HUES48 (cell line): Measurements from ENCODE around the gene CHAT.

ENCODE experiments used
- H3K27ac ChIP-seq: one replicate; pipeline ENCODE4 v1.7.0; 2013; ENCODE audit warnings: low read depth, low read length, inconsistent platforms
- H3K27me3 ChIP-seq: 2 replicates; pipeline ENCODE4 v1.6.1; 2013; ENCODE audit warnings: mild to moderate bottlenecking, low read length; ENCODE audit not compliant: control insufficient read depth, insufficient read depth
- H3K36me3 ChIP-seq: 2 replicates; pipeline ENCODE4 v1.6.1; 2013; ENCODE audit warnings: low read length; ENCODE audit not compliant: control insufficient read depth, insufficient read depth
- H3K4me1 ChIP-seq: 2 replicates; pipeline ENCODE4 v1.6.1; 2013; ENCODE audit warnings: mild to moderate bottlenecking, low read length; ENCODE audit not compliant: control insufficient read depth, insufficient read depth
- H3K4me3 ChIP-seq: 2 replicates; pipeline ENCODE4 v1.5.1; 2013; ENCODE audit warnings: mild to moderate bottlenecking, low read depth, low read length
- H3K9ac ChIP-seq: 2 replicates; pipeline ENCODE4 v1.6.1; 2013; ENCODE audit warnings: mild to moderate bottlenecking, low read depth, low read length, moderate library complexity
- H3K9me3 ChIP-seq: 2 replicates; pipeline ENCODE4 v1.6.1; 2013; ENCODE audit warnings: low read length; ENCODE audit not compliant: control insufficient read depth, insufficient read depth

CHAT gene

DNA sequence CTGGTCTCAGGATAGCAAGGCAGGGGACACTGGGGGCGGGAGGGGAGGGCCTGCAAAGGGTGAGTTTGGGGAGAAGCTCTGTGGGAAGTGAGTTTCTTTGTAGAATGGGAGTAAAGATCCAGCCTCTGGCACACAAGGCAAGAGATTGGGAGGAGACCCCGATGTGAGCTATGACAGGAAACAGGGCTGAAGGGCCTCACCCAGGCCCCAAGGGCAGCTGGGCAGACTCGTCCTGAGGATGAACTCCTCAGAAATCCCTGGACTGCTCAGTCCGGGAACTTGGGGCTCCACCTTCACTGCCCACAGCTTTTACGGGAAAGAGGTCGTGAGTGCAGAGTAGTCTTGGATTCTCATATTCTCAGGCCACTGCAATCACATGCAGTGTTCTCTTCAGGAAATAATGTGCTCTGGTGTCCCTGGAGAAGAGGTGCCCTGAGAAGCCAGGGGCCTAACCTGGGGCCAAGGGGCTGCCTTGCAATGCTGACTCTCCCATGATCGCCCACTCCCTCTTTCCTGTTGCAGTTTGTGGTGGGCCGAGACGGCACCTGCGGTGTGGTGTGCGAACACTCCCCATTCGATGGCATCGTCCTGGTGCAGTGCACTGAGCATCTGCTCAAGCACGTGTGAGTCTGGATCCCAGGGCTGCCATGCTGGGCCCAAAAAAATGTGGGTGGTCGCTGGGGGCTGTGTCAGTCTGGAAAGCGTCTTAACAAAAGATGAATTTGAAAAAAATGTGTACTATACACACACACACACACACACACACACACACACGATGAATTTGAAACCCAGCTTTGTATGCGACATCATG is 34.4 kb downstream of the CHAT start:
- Histone ChIP-seq H3K4me1 (peaks cover 9% of the 10 kb centered on the region), H3K9me3 (no peaks in the 10 kb centered on the region), H3K9ac (no peak overlapping the region), H3K27ac (no peak overlapping the region), H3K4me3 (no peak overlapping the region), H3K36me3 (no peaks in the 10 kb centered on the region), H3K27me3 (peaks cover 3% of the 10 kb centered on the region)

GRCh38 chr10:49649294-49649693 is 35.5 kb downstream of the CHAT start:
- peaks cover 9% of the 10 kb centered on the region for H3K4me1 ChIP-seq
- H3K27me3 ChIP-seq: peaks cover 3% of the 10 kb centered on the region
- no peaks in the 10 kb centered on the region for H3K9me3 ChIP-seq
- H3K27ac ChIP-seq: no peak overlapping the region
- H3K4me3 ChIP-seq: no peak overlapping the region
- H3K9ac ChIP-seq: no peak overlapping the region
- no peaks in the 10 kb centered on the region for H3K36me3 ChIP-seq

DNA sequence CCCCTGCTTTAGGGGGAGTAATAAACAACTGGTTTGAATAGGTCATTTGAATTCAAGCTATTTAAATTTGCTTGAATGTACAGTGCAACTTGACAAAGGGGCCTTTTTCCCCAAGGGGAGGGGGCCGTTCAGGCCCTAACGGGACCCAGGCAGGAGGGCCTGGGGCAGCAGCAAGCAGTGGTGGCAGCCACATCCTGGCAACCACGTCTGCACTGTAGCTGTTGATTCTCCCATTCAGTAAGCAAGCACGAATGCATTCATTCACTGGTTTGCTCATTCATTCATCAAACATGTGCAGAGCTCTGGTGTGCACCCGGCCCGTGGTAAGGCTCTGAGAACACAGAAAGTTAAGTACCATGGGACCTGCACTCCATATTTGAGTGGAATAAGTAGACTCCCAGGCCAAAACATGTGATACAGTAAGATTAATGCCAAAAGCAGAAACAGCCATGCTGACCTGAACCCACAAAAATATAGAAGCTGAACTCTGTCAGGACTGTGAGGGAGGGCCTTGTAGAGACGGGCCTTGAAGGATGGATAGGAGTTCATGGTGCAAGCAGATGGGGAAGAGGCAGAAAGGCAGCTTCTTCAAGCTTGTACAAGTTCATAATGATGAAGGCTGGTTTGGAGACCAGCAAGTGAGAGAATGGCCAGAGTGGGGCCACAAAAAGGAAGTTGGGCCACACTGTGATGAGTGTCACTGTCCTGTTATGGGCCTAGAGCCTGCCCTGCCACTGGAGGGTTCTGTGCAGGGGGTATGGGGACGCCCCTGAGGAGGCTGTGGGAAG is 36.3 kb downstream of the CHAT start:
- Histone ChIP-seq H3K9ac (no peak overlapping the region), H3K4me3 (no peak overlapping the region), H3K4me1 (peaks cover 9% of the 10 kb centered on the region), H3K27me3 (peaks cover 3% of the 10 kb centered on the region), H3K36me3 (no peaks in the 10 kb centered on the region), H3K9me3 (no peaks in the 10 kb centered on the region), H3K27ac (no peak overlapping the region)

DNA sequence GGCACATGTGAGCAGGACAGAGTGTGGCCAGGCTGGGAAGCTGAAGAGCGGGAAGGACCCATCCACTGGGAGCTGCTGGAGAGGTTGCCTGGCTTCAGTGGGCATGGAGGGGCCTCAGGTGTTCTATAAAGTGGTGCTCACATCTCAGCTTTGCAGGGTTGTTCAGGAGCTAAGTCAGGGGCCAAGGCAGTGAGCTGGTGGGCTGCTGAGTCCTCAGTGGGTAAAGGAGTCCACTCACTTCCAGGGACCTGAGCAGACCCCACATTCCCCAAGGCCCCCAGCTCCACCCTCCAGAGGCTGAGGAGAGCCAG is 36.8 kb downstream of the CHAT start:
- H3K9me3 ChIP-seq: no peaks in the 10 kb centered on the region
- H3K4me3 ChIP-seq: no peak overlapping the region
- H3K36me3 ChIP-seq: no peaks in the 10 kb centered on the region
- peaks cover 9% of the 10 kb centered on the region for H3K4me1 ChIP-seq
- no peak overlapping the region for H3K9ac ChIP-seq
- H3K27me3 ChIP-seq: peaks cover 3% of the 10 kb centered on the region
- H3K27ac ChIP-seq: no peak overlapping the region

GRCh38 chr10:49651039-49651835 is 37.4 kb downstream of the CHAT start:
- H3K36me3 ChIP-seq: no peaks in the 10 kb centered on the region
- H3K27ac ChIP-seq: no peak overlapping the region
- no peaks in the 10 kb centered on the region for H3K9me3 ChIP-seq
- no peak overlapping the region for H3K9ac ChIP-seq
- no peaks in the 10 kb centered on the region; the same call in 1 of the 2 replicates for H3K27me3 ChIP-seq
- H3K4me1 ChIP-seq: peaks cover 9% of the 10 kb centered on the region
- H3K4me3 ChIP-seq: no peak overlapping the region

DNA sequence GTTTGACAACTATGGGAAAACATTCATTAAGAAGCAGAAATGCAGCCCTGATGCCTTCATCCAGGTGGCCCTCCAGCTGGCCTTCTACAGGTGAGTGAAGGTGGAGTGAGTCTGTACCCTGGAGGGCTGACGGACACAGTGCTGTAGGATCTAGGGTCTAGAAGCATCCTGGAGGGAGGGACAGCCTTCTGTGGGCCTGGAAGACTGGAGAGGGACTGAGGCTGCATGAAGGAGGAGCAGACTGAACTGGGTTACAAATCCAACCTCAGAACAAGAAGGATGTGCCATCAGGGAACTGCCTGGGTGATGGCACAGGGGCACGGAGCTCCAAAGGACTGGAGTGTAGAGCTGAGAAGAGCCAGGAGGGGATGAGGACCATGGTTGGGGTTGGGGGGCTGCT is 38.1 kb downstream of the CHAT start:
- Histone ChIP-seq H3K9me3 (no peaks in the 10 kb centered on the region), H3K4me3 (no peak overlapping the region), H3K4me1 (peaks cover 9% of the 10 kb centered on the region), H3K36me3 (no peaks in the 10 kb centered on the region), H3K27me3 (no peaks in the 10 kb centered on the region; the same call in none of the 2 replicates), H3K9ac (no peak overlapping the region), H3K27ac (no peak overlapping the region)

DNA sequence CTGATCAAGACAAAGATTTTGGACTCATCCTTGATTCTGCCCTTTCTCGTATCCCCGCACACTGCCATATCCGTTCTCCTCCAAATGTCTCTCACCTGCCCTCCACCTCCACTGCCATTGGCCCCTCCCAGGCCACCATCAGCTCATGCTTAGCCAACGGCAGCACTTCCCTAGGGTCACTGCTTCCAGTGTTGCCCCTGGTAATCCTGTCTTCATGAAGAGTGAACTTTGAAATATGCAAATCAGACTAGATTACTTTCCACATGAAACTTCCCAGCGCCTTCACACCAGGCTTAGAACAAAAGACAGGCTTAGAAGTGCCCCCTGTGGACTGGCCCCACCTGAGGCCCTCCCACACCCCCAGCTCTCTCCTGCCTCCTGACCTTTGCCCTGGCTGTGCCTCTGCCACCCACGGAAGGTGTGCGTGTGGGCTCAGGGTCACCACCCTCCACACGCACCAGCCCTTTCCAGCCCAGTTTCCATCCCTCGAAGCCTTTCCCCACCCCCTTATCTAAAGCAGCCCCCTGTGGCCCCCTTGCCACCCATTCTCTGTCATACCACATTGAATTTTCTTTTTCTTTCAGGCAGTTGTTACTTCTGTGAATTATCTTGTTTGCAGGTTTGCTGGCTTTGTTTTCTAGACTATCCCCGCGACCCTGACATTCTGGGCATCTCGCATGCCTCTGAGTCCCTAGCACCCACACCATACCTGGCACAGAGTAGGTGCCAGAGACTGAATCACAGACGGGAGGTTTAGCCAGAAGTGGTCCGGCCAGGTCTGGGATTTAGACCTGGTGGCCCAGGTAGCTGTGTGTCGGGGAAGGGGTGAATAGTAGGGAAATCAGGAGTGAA is 38.8 kb downstream of the CHAT start:
- no peaks in the 10 kb centered on the region for H3K9me3 ChIP-seq
- no peaks in the 10 kb centered on the region; the same call in none of the 2 replicates for H3K27me3 ChIP-seq
- no peak overlapping the region for H3K9ac ChIP-seq
- H3K27ac ChIP-seq: no peak overlapping the region
- no peak overlapping the region for H3K4me3 ChIP-seq
- no peaks in the 10 kb centered on the region for H3K36me3 ChIP-seq
- peaks cover 9% of the 10 kb centered on the region for H3K4me1 ChIP-seq

DNA sequence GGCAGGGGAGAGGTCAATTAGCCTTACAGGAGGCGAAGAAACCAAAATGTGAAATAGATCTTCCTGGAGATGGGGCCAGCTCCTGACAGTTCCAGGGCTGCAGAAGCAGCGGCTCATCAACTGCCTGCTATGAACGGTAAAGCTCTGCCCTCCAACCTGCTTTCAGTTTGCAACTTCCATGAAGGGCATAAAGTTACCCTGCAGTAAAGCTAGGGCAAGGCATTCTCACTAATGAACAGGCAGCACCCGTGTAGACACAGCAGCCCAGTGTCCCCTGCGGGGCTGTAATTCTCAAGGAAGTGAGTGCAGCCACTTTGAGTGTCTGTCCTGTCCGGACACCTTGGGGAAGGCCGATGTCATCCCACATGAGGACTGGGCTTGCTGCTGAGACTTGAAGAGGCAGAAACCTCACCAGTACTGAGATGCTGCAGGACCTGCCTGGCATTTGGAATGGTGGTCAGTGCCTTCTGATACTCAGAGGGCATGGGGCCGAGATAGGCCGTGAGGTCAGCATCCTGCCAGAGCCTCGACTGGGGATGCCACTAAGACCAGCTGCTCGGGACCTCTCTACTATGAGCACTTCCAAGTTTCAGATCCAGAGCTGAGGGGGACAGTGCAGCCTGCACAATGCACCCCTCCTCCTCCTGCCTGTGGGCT is 39.6 kb downstream of the CHAT start:
- H3K27me3 ChIP-seq: no peaks in the 10 kb centered on the region; the same call in none of the 2 replicates

GRCh38 chr10:49654036-49654693 is 40.3 kb downstream of the CHAT start:
- no peak overlapping the region for H3K9ac ChIP-seq
- H3K4me3 ChIP-seq: no peak overlapping the region
- H3K36me3 ChIP-seq: no peaks in the 10 kb centered on the region
- H3K27ac ChIP-seq: no peak overlapping the region
- H3K9me3 ChIP-seq: no peaks in the 10 kb centered on the region
- no peaks in the 10 kb centered on the region; the same call in none of the 2 replicates for H3K27me3 ChIP-seq
- H3K4me1 ChIP-seq: peaks cover 5% of the 10 kb centered on the region

More for the DNA sequence above, 39.6 kb downstream of the CHAT start:
- no peak overlapping the region for H3K27ac ChIP-seq
- no peaks in the 10 kb centered on the region for H3K36me3 ChIP-seq
- H3K4me1 ChIP-seq: peaks cover 9% of the 10 kb centered on the region
- H3K4me3 ChIP-seq: no peak overlapping the region
- H3K9me3 ChIP-seq: no peaks in the 10 kb centered on the region
- no peak overlapping the region for H3K9ac ChIP-seq
